ENCODE results near the gene JAG1.

JAG1 gene

GRCh38 chr20:10639737-10640556 lies 33.9 kb downstream of the JAG1 start:
- DNase-seq (ENCODE audit: low read depth) = no peak
- TF ChIP-seq, protein P1, sequence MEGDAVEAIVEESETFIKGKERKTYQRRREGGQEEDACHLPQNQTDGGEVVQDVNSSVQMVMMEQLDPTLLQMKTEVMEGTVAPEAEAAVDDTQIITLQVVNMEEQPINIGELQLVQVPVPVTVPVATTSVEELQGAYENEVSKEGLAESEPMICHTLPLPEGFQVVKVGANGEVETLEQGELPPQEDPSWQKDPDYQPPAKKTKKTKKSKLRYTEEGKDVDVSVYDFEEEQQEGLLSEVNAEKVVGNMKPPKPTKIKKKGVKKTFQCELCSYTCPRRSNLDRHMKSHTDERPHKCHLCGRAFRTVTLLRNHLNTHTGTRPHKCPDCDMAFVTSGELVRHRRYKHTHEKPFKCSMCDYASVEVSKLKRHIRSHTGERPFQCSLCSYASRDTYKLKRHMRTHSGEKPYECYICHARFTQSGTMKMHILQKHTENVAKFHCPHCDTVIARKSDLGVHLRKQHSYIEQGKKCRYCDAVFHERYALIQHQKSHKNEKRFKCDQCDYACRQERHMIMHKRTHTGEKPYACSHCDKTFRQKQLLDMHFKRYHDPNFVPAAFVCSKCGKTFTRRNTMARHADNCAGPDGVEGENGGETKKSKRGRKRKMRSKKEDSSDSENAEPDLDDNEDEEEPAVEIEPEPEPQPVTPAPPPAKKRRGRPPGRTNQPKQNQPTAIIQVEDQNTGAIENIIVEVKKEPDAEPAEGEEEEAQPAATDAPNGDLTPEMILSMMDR (IDR thresholded peaks at IDR 0.05; ENCODE audit: low read length, missing control alignments) = no peak
- no peak overlapping the region for H3K4me3 ChIP-seq (replicated peaks; ENCODE audit: low read depth, low read length)

GRCh38 chr20:10639077-10639736 lies 34.6 kb downstream of the JAG1 start:
- no peak for DNase-seq (ENCODE audit: low read depth)
- no peak overlapping the region for H3K4me3 ChIP-seq (replicated peaks; ENCODE audit: low read depth, low read length)

GRCh38 chr20:10637563-10637962 lies 36.2 kb downstream of the JAG1 start:
- TF ChIP-seq, protein P1 (IDR thresholded peaks at IDR 0.05; ENCODE audit: low read length, missing control alignments) = no peak
- no peak for DNase-seq (ENCODE audit: low read depth)
- H3K4me3 ChIP-seq (replicated peaks; ENCODE audit: low read depth, low read length) = no peak overlapping the region

More at GRCh38 chr20:10639077-10639736, 34.6 kb downstream of the JAG1 start:
- TF ChIP-seq, protein P1 (IDR thresholded peaks at IDR 0.05; ENCODE audit: low read length, missing control alignments) = no peak

DNA sequence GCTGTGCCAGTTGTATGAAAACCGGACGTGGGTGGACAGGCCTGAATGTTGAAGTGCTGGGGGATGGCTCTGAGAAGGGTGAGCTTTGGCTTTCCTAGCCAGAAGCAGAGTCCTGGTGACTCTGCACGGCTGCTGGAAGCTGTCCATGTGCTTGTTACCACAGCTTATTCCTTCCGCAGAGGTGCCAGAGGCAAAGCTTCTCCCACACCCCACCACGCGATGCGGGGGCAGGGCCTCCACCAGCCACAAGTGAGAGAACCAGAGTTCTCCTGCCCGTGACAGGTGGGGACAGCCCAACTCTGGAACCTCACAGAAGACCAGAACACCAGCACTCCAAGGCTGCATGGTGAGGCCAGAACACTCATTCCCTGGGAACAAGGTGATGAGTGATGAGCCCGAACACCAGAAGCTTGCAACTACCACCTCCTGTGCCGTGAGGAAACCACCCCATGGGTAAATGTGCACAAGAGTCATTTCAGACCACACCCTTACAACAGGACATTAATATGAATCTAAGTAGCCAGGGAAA lies 36.7 kb downstream of the JAG1 start:
- TF ChIP-seq, protein P1 (IDR thresholded peaks at IDR 0.05; ENCODE audit: low read length, missing control alignments) = no peak
- peak; percentile 82 for DNase-seq (ENCODE audit: low read depth)
- H3K4me3 ChIP-seq (replicated peaks; ENCODE audit: low read depth, low read length) = no peak overlapping the region

GRCh38 chr20:10636326-10636818 lies 37.4 kb downstream of the JAG1 start:
- TF ChIP-seq, protein P1 (IDR thresholded peaks at IDR 0.05; ENCODE audit: low read length, missing control alignments) = peak; percentile 7
- peak; percentile 86 for DNase-seq (ENCODE audit: low read depth)
- no peak overlapping the region for H3K4me3 ChIP-seq (replicated peaks; ENCODE audit: low read depth, low read length)

- no peak overlapping the region for H3K4me3 ChIP-seq (replicated peaks; ENCODE audit: low read depth, low read length)
Measured at GRCh38 chr20:10635476-10636208, 38.2 kb downstream of the JAG1 start.

More at GRCh38 chr20:10635476-10636208, 38.2 kb downstream of the JAG1 start:
- no peak for DNase-seq (ENCODE audit: low read depth)
- TF ChIP-seq, protein P1 (IDR thresholded peaks at IDR 0.05; ENCODE audit: low read length, missing control alignments) = no peak
